GM12892 (cell line): ENCODE measurements around the gene AXIN2.

Experiments
- POLR2A ChIP-seq: IDR thresholded peaks from 2 replicates; pipeline ENCODE4 v1.6.1; 2011; ENCODE audit warnings: low read depth, low read length, control low read depth
- POLR2AphosphoS5 ChIP-seq: IDR thresholded peaks from 2 replicates; pipeline ENCODE4 v1.6.1; 2011; ENCODE audit warnings: low read depth, low read length, control low read depth
- TAF1 ChIP-seq: IDR thresholded peaks from 2 replicates; pipeline ENCODE4 v1.6.1; 2011; ENCODE audit warnings: low read depth, mild to moderate bottlenecking, control low read depth, low read length, borderline replicate concordance

DNA sequence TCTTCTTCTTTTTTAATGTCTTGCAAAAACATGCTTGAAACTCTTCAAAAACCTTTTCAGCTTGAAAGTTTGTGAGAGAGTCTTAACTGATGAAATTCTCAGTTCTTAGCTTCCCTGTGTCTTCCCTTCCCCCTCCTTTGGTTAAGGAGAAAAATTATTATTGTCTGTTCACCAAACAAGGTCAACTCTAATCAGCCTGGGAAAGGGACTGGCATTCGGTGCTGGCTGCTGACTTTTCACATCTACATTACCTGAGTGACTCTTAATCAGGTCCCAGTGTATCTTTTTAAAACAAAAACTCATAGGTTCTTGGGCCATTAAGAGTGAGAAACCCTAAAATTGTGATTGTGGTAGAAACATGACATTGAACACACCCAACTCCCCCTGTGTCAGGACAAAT lies 39.1 kb upstream of the AXIN2 start:
- TF ChIP-seq POLR2A (no peak), TAF1 (no peak), POLR2AphosphoS5 (no peak)
